GM18861 (cell line): ENCODE measurements around the gene DPF3.

Experiments used
- ATAC-seq: cut with Tn5 transposase; IDR thresholded peaks from one replicate; pipeline ENCODE4 v1.9.1; 2021; ENCODE audit not compliant: unreplicated experiment

The DPF3 gene

DNA sequence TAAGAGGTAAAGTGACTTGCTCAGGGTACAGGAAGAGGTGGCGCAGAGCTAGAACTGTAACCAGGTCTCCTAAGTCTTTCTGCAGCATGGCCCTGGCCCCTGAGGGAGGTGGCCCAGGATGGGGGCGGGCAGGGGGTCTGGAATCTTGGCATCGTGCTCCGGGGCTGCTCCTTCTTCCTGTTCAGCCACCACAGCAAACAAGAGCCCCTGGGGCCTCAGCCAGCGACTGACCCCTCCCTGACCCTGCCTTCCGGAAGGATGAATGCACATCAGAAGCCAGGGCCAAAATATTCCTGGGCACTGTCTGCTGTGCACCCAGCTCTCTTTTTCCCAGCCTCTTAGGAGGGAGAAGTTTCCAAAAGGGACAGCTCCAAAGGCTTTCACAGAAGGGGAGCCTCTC, 242.8 kb downstream of the DPF3 start:
- ATAC-seq: no peak

DNA sequence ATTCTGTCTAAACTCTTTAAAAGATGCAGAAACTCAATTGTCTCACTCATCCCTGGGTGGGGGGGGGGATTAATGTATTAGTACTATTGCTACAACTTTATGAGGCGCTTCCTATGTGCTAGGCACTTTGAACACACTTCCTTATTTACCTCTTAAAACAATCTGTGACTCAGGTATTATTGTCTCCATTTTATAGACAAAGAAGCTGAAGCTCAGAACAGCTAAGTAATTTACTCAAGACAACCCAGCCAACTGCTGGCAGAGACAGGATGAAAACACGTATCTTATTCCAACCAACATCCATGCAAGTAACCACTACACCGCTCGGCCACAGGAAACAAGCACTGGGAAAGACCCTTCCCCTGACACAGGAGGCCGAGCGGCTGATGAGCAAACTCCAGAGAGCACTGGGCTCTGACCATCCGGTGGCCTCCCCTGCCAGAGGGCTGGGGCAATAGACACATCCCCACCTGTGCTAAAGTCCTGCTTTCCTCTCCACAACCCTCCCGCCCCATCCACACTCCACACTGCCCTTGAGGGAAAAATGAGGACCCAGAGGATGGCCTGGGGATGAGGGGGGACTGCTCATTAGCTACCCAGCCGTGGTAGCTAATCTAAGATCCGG, 244.2 kb downstream of the DPF3 start:
- no peak for ATAC-seq

DNA sequence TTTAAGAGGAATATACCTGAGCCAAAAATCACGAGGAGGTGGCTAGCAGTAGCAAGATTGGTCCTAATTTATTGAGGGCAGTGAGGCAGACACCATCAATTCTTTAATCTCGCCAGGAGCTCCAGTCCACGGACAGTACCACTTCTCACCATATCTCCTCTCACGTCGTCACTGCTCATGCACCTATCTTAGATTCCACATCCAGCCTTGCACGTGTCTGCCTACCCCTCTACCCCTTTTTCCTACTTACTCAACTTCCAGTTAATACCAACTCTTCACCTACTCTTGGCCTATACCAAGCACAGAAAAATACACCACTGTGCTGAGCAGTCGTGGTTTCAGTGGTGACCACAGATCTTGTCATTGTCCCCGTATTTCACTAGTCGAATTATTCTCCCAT, 246.1 kb downstream of the DPF3 start:
- no peak for ATAC-seq

DNA sequence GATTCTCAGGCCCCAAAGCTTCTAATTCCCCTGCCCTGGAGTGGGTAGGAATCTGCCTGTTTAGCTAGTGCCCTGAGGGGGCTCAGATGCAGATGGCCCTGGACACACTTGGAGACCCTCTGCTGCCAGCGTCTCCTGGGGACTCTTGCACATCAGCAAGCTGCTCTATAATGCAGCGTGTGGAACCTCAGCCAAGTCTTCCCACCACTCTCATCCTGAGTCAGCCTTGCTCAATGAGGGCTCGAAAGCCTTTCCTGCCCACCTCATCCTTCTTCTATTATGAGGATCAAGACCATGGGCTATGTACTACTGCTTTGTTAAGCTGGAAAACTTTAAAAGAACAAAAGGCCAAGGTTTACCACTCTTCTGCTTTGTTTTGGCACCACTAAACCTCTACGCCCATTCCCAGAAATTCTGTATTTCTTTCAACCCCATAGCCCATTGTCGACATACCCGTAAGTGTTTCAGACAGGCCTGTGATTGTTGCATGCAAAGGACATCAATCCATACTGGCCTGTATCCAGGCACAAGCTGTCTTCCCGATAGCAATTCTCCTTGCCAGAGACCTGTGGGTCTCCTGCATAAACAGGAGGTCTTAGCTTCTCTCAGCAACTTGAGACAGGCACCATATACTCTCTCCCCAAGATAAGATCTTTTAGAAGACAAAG, 246.9 kb downstream of the DPF3 start:
- no peak for ATAC-seq

DNA sequence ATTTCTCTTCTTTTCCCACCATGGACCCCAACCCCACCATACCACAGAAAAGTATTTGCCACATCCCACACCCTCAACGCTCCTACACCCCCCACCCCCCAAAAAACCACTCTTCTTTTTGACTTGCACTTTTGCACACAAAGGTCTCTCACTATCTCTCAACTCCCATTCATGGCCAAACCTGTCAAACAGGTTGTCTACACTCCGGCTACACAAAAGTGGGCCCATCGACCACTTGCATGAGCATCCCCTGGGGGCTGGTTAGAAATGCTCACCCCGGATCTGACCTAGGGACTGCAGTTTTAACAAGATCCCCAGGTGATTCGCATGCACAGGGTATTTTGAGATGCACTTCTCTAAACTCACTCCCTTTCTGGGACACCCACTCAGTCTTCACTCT, 248.2 kb downstream of the DPF3 start:
- no peak for ATAC-seq

DNA sequence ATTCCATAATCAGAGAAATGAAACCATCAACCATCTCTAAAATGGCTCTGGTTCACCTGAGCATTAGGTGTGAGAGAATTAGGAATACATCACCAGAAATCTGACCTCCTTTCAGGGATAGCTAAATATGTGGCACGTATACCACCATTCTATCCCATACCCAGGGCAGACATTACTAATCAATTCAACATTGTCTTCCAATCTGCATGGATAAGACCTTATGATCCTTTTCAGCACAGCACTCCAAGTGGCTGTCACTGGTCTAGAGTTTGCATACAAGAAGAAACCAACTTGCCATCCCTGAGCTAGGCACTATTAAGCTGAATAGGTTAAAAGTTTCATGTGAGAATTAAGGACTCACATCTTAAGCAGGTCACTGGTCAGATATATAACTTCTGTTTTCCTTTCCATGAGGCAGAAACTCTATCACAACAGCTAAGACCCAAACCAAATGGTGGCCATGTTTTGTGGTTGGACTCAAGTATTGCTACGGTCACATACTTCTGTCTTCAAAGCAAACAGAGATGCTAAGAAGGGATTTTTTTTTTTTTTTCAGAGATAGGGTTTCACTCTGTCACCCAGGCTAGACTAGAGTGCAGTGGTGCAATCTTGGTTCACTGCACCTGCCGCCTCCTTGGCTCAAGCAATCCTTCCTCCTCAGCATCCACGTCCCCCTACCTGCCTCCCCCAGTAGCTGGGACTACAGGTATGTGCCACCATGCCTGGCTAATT, 249.0 kb downstream of the DPF3 start:
- ATAC-seq: no peak

DNA sequence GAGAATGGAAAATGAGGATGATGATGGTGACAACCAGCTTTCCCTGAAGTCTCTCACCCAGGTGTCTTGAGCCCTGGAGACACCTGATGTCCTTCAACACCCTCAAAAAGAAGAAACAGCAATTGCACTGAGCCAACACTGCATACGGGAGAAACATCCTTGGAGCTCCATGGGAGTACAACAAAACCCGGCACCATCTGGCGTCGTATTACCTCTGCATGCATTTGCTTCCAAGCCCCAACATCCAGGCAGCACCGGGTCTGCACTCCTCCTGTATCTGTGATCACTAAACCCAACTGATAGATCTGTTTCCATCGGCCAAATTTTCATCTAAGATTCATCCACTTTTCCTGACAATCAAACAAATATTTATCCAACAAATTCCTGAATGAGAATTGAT, 249.9 kb downstream of the DPF3 start:
- ATAC-seq: no peak

DNA sequence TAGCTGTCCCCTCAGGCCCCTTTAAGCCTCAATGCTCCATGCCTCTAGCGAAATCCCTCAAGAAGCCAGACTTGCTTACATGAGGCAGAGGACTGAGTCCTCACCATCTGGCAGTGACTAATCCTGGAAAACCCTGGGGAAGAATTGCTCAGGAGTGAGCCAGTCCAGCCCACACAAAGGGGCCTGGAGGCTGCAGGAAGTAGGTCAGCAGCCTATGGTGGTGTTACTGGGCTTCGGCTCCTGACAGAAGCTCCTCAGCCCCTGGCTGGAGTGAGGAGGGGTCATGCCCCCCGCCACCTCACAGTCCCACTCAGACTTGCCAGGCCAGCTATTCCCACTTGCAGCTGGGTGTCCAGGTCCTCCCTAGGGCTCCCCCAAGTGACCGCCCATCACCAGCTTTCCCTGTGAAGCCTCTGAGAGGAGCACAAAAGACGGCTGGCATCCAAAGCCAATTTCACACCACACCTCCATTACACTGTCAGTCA, 250.5 kb downstream of the DPF3 start:
- ATAC-seq: no peak

DNA sequence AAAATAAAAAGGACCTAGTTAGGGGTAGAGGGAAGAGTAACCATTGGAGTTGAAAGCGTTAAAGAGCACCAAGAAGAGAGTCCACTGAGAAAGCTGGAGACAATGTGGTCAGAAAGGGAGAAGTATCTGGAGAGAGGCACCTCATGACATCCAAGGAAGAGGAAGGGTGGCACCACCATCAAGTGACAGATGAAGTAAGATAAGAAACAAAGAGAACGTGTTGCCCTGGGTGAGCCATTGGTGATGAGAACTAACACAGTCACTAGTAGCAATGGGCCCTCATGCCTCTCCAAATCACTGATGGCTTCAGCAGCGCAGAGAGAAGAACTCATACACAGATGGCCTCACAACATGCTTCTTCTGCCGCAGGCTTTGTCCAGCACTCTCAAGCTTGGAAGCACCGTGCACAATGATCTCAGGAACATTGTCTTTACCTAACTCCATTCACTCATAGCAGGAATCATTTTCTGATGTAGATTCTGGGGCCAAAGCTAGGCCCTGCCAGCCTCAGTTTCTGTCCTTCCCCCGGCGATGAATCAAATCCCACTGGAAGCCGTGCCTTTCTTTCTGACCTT, 252.9 kb downstream of the DPF3 start:
- ATAC-seq: no peak

DNA sequence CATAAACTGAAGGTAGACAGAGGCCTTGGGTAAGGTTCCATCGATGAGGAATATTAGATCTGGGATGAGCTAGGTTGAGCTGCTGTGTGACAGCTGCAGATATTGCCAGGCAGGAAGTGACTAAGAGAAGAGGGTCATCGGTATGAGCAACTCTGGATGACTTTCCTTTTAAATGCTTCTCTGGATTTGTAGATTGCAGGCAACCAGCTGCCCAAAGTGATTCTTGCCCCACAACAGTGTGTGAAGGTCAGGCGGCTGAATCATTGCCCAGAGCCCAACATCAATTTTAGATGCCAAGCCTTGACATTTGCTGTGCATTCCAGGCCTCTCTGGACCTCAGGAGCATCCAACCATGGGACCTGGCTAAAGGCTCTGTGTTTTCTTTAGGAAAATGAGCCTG, 255.9 kb downstream of the DPF3 start:
- ATAC-seq: no peak

DNA sequence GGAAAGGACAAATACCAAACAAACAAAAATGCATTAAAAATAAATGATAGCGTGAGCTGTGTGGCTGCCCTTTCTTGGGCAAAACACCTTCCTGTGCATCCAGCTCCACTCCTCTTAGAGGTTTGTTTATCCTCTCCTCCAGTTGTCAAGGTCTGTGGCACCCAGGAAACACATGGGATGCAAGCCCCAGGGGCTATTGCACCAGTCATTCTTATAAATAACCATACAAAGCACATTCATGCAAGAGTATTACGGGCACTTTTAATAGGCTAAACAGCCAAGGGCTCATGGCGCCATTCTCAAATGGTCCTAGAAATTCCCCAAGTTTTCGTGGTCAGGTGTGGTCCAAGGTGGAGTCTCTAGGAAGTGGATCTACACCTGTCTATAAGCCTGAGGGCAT, 257.0 kb downstream of the DPF3 start:
- ATAC-seq: no peak

DNA sequence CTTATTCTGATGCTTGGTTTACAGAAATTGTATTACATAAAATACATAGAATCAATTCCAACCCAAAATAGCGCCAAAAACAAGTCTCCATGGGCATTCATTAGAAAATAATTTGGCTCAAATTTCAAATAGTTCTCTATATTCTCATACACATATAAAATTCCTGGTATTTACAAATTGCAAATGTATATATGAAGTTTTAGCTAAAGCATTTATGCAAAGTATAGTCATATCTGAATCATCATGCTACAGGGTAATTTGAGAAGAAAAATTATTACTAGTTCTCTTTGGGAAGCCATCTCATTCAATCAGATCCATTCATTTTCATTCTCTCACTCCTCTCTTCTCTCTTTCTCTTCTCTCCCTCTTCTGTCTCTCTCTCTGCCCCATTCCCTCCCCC, 257.8 kb downstream of the DPF3 start:
- ATAC-seq: no peak

DNA sequence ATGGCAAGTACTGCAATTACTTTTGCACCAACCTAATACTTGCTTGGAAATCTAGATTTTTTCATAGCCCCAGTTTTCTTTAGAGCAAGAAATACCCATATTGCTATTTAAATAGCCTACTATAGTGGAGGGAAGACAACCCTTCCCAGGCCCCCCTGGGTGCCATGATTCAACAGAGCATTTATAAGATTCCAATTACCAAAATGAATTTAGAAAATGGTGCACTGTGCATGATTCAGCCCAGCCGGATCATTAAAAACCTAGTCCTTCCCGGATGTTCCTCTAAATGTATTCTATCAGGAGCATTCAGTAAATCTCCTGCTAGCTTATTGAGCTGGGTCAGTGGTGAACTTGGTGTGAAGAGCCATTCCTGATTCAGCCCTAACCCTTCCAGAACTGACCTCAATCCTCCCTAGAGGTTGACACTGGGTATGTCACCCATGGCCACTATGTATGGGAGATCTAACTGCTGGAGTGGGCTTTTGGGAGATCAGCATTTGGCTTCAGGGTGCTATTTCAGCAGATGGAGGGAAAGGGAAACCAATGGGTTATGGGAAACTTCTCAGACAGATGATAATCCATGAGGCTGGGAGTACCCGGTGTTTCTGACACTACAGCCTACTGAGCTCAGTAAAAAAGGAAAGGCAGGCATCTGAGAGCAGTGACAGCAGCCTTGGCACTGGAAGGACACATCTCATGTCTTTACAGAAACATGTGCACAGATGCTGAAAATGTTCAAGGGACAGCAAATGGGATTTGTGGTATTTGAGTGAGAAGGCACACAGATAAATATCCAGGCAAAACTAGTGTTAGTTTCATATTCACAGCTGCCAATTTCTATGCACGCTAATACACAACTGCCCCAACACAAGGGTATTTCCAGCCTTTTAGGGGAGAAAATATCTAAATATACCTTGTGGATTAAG, 258.9 kb downstream of the DPF3 start:
- ATAC-seq: no peak

DNA sequence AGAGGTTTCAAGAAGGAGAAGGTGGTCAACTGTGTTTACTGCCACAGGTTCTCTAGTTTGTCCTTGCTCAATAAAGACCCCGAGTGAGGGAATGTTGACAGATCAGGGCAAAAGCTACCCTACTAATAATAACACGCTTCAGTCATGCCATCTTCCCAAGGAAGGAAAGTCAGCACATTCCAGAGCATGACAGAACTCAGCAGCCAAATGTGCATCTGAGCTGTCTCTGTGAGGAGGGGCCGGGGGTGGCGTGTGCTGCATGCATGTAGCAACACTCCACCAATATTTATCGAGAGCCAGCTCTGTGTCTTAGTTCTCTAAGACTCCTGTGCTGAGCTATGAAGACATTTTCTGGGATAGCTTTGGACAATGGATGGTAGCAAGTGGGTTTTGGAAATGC, 260.4 kb downstream of the DPF3 start:
- no peak for ATAC-seq

DNA sequence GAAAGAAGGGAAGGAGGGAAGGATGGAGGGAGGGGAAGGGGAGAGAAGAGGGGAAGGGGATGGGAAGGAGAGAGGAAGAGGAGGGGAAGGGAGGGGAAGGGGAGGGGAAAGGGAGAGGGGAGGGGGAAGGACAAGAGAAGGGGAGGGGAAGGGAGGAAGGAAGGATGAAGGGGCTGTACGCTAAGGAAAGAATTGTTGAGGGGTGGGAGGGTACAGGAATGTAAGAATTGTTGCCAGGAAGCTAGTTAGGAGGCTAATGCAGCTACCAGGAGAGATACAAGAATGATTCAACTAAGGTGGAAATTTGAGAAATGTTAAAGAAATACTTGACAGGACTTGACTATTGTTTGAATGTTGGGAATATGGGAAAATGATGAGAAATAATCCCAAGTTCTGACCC, 261.2 kb downstream of the DPF3 start:
- ATAC-seq: no peak

DNA sequence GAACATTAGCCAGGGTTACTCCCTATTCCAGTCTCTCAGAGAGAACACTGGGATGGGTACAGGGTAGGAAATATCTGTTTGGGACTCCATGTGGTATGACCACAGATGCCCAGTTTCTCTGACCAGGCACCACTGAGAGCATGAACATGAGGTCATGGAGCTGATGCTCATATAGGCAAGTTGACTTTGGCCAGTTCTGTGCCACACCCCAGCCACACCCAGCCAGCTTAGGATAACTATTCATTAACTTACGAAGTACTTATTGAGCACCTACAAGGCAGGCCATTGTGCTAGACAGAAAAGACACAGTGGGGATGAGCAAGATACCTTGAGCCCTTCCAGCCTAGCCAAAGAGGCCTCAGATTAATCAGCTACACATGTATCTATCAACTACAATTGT, 262.5 kb downstream of the DPF3 start:
- no peak for ATAC-seq

DNA sequence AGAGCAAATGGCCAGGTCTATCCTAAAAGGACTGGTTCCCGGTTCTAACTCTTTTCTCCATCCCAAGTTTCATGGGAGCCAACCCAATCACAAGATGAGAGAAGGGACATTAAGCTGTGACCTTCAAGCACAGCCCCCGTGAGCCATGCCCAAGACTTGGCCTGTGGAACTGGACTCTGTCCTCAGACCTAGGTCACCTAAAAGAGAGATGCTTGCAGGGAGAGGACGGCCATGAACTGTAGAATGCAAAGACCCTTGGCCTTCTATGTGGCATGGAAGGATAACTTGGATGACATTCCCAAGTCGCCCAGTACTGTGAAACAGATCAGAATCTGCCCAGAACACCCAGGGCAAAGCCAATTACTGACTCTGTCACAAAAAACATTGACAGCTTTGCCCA, 263.5 kb downstream of the DPF3 start:
- no peak for ATAC-seq

DNA sequence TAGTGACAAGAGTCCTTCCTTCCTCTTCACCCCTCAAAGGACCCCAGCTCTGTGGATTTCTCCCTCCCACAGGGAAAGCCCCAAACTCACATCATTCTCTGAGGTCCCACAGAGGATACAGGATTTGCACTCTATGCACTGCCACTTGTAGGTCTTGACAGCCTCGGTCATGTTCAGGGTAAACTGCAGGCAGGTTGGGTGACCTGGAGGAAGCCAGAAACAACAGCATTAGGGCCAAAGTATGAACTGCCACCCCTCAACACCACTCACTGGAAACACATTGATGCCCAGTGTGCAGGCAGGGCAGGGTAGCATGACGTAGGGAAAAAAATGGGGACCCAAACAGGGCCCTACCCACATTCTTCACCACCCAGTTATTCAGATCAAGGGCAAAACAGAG, 264.4 kb downstream of the DPF3 start:
- ATAC-seq: no peak

DNA sequence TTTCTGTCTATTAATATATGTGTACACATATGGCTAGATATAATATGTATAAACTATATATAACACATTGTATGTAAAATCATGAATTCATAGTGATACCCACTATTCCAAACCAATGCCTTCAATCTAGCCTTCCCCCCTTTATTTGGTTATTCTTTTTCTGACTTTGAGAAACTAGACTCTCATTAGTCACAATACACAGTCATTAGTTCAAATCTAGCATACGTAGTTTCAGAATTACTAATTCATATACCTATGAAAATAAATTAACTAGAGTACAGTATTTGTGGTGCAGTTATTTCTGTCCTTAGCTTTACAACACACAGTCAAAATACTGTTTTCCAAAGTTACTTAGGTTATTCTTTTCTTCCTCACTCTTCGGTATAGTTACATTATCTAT, 268.2 kb downstream of the DPF3 start:
- no peak for ATAC-seq

DNA sequence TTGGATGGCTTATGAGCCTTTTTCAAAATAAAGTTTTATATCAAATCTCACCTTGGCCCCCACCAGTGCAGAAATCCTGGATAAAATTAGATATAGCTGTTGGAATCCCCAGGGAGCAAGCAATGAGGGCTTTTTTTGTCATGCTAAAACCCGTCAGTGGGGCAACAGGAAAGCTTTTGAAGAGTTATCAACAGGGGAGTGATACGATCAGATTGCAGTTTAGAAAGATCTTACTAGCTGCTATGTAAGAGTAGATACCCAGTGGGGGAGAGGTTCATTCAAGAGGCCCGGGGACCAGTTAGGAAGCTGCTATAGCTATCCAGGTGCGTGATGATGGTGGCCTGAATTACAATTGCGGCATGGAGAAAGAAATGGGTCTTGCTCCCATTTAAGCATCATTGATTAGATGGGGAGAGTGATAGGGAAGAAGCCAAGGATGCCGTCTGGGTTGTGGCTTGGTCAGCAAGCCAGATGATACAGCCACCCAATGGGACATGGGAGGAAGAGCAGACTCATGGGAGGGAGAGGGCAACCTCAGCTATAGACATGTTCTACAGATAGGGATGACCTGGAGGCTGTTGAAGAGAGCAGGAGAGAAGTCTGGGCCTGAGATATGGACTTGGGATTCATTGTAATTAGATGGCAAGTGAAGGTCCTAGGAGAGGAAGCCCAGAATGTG, 272.4 kb downstream of the DPF3 start:
- ATAC-seq: no peak
